Calu3 (cell line): ENCODE data around the gene LBH. TPM values are rescaled to one million over a fixed set of nuclear protein-coding genes. Genes with fewer than 3 reads are reported as not detected.

ENCODE experiments used
- BruUV-seq: library from RNA; stranded (reverse); fragments of 400-500 nt; replicated peaks from 2 replicates; lab custom pipeline; 2021; lab: Mats Ljungman, UMichigan
- CTCF ChIA-PET: fragments of 300-600 bp; sonication (Branson Sonifier 250); formaldehyde crosslinking; loops from one replicate; lab custom pipeline; 2022; ENCODE audit warnings: antibody characterized with exemption; lab: Charles Lee
- DNase-seq: peaks from one replicate; pipeline ENCODE4 v3.0.0; 2022
- H3K27ac Mint-ChIP-seq: one replicate; pipeline ENCODE4 v1.8.0; 2022; ENCODE audit warnings: mixed read lengths; ENCODE audit not compliant: unreplicated experiment
- H3K27me3 Mint-ChIP-seq: one replicate; pipeline ENCODE4 v1.8.0; 2022; ENCODE audit warnings: mixed read lengths; ENCODE audit not compliant: unreplicated experiment
- H3K36me3 Mint-ChIP-seq: one replicate; pipeline ENCODE4 v1.8.0; 2022; ENCODE audit warnings: mild to moderate bottlenecking, moderate library complexity, mixed read lengths; ENCODE audit not compliant: insufficient read depth, unreplicated experiment
- H3K4me1 Mint-ChIP-seq: one replicate; pipeline ENCODE4 v1.8.0; 2022; ENCODE audit warnings: mild to moderate bottlenecking, low read depth, mixed read lengths; ENCODE audit not compliant: unreplicated experiment
- H3K4me3 Mint-ChIP-seq: one replicate; pipeline ENCODE4 v1.8.0; 2022; ENCODE audit warnings: mild to moderate bottlenecking, low read depth, moderate library complexity, mixed read lengths; ENCODE audit not compliant: unreplicated experiment
- H3K9me3 Mint-ChIP-seq: one replicate; pipeline ENCODE4 v1.8.0; 2022; ENCODE audit warnings: low read depth, mixed read lengths; ENCODE audit not compliant: unreplicated experiment
- intact Hi-C: fragments of 100-400 bp; cut with micrococcal nuclease; formaldehyde crosslinking; loops from one replicate; pipeline ENCODE4 v1.10.0; 2022; ENCODE audit not compliant: unreplicated experiment
- total RNA-seq: library from RNA; stranded (reverse); gene quantifications from 2 replicates; pipeline ENCODE4 v1.2.3, GENCODE V29; 2022
- TF ChIP-seq, protein P1 (sequence below): fragments of 200-600 bp; IDR thresholded peaks from one replicate; pipeline ENCODE4 v1.8.0; 2022; ENCODE audit warnings: antibody characterized with exemption; ENCODE audit not compliant: unreplicated experiment

Gene LBH
- total RNA-seq, 1 experiment from 2014 or later, result 3.3 TPM

DNA sequence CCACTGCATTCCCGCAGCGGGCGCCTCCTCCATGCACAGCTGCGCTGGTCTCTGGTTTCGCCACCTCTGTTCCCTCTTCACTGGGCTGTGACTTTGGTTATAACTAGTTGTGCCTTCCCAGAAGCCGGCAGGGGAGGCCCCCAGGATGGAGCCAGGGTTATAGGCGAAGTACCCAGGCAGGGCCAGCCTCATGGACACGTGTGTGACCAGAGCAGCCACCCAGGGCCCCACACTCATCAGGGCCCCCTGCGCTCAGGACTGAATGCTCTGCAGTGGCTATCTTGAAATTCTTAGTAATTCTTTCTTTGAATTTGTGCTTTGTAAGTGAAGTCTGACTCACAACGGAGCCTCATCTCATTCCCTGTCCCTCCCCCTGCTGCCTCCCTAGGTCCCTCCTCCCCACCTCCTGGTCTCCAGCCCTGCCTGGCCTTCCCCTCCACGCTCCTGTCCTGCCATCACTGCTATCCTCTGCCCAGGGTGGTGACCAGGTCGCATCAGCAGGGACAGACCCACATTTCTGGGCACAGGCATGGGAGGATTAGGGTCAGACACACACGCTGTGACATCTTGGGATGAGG lies 38.1 kb upstream of the LBH start:
- DNase-seq, result no peak
- TF ChIP-seq, protein P1, sequence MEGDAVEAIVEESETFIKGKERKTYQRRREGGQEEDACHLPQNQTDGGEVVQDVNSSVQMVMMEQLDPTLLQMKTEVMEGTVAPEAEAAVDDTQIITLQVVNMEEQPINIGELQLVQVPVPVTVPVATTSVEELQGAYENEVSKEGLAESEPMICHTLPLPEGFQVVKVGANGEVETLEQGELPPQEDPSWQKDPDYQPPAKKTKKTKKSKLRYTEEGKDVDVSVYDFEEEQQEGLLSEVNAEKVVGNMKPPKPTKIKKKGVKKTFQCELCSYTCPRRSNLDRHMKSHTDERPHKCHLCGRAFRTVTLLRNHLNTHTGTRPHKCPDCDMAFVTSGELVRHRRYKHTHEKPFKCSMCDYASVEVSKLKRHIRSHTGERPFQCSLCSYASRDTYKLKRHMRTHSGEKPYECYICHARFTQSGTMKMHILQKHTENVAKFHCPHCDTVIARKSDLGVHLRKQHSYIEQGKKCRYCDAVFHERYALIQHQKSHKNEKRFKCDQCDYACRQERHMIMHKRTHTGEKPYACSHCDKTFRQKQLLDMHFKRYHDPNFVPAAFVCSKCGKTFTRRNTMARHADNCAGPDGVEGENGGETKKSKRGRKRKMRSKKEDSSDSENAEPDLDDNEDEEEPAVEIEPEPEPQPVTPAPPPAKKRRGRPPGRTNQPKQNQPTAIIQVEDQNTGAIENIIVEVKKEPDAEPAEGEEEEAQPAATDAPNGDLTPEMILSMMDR, result no peak
- Mint-ChIP-seq H3K4me1 (no peaks in the 10 kb centered on the region), H3K9me3 (no peaks in the 10 kb centered on the region), H3K27me3 (peaks cover 62% of the 10 kb centered on the region), H3K27ac (no peak overlapping the region), H3K36me3 (no peaks in the 10 kb centered on the region), H3K4me3 (no peak overlapping the region)
- intact Hi-C loops, result no loop called here
- BruUV-seq, result no TSS peak
- CTCF ChIA-PET, result no interaction called here

DNA sequence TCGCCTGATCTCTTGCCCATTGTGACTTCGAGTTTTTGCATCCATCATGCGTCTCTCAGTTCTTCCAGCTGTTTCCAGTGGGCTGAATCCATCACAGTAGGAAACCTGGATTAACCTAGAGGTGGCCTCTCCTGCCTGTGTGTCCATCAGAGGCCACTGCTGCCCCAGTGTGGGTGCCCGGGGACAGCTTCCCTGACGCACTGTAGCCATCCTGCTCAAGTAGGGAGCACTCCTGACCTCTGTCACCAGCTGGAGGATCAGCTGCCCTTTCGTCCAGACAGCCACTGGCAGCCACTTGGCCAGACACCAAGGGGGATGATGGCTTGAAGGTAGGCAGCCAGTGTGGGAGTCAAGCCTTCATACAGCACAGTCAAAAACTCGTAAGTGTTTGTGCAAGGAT lies 36.9 kb upstream of the LBH start:
- Mint-ChIP-seq H3K27me3 (peaks cover 51% of the 10 kb centered on the region), H3K27ac (no peak overlapping the region), H3K9me3 (no peaks in the 10 kb centered on the region), H3K36me3 (no peaks in the 10 kb centered on the region), H3K4me3 (no peak overlapping the region), H3K4me1 (no peaks in the 10 kb centered on the region)
- TF ChIP-seq, protein P1, result no peak
- intact Hi-C loops, result no loop called here
- BruUV-seq, result no TSS peak
- no peak for DNase-seq
- CTCF ChIA-PET, result no interaction called here

DNA sequence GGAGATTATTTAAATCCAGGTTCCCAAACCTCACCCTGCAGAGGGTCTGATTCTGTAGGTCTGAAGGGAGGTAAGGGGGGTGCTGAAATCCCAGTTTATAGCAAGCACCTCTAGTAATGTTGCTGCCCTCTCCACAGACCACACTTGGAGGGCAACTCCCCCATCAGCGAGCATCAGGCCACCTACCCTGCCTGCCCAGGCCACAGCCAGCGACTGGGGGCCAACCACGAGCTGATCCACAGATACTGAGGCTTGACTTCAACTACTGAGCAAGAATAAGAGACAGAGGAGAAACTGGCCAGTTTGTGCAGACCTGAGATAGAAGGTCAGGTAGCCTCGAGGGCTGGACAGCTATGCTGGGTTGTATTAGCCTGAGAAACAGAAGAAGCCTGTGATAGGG lies 36.3 kb upstream of the LBH start:
- intact Hi-C loops, result no loop called here
- no peaks in the 10 kb centered on the region for H3K4me1 Mint-ChIP-seq
- H3K9me3 Mint-ChIP-seq, result no peaks in the 10 kb centered on the region
- DNase-seq, result no peak
- H3K36me3 Mint-ChIP-seq, result no peaks in the 10 kb centered on the region
- TF ChIP-seq, protein P1, result no peak
- H3K4me3 Mint-ChIP-seq, result no peak overlapping the region
- BruUV-seq, result no TSS peak
- H3K27ac Mint-ChIP-seq, result no peak overlapping the region
- CTCF ChIA-PET, result no interaction called here
- peaks cover 57% of the 10 kb centered on the region for H3K27me3 Mint-ChIP-seq

DNA sequence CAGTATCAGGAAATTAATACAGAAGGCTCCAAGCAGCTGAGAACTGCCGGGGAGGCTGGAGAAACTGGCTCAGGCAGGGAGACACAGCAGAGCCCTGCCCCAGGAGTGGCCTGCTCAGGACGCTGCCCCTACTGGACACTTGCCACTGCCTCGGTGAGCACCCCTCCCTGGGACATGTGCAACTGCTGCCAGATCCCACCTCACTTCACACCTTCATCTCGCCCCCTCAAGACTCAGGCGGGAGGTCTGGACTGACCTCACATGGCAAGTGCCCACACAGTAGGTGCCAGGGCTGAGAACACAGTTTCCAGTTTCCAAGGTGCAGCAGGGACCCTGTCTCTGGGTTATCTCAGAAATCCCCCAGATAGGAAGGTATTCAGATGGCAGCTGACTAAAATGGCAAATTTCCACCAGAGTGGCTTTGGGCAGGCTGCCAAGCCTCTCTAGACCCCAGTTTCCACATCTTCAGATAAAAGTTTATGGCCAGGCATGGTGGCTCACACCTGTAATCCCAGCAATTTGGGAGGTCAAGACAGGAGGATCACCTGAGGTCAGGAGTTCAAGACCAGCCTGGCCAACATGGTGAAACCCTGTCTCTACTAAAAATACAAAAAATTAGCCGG lies 33.7 kb upstream of the LBH start:
- no peak overlapping the region for H3K27ac Mint-ChIP-seq
- no TSS peak for BruUV-seq
- TF ChIP-seq, protein P1, result no peak
- H3K4me1 Mint-ChIP-seq, result no peaks in the 10 kb centered on the region
- H3K9me3 Mint-ChIP-seq, result no peaks in the 10 kb centered on the region
- CTCF ChIA-PET, result no interaction called here
- H3K4me3 Mint-ChIP-seq, result no peak overlapping the region
- peak; percentile 14 for DNase-seq
- no peaks in the 10 kb centered on the region for H3K36me3 Mint-ChIP-seq
- intact Hi-C loops, result no loop called here
- H3K27me3 Mint-ChIP-seq, result peaks cover 54% of the 10 kb centered on the region
